Stimulated activated CD8-positive, alpha-beta memory T cell treated with anti-CD3 and anti-CD28 coated beads, Interleukin-12 subunit alpha, Interleukin-12 subunit beta, amount 100 ng/mL, for 24 hours (primary cell): Measurements from ENCODE around the gene PPP2R3B.
"Not testable (repeated sequence)": the region's sequence is repeated elsewhere in the genome, so short reads cannot be mapped to it uniquely, and the experiment has no call there.

Source experiments
- DNase-seq: peaks from one replicate; pipeline ENCODE4 v3.0.0-alpha.2; 2020; ENCODE audit errors: extremely low read depth

The PPP2R3B gene

GRCh38 chrX:305781-306613 is 80.7 kb downstream of the PPP2R3B start:
- not testable (repeated sequence) for DNase-seq

GRCh38 chrX:302975-303374 is 83.7 kb downstream of the PPP2R3B start:
- no peak for DNase-seq

- DNase-seq: no peak
These were observed 86.4 kb downstream of the PPP2R3B start for GRCh38 chrX:300334-300733.

GRCh38 chrX:298993-299392 is 87.7 kb downstream of the PPP2R3B start:
- DNase-seq: no peak

- no peak for DNase-seq
These were observed 91.6 kb downstream of the PPP2R3B start for GRCh38 chrX:295136-295535.

DNA sequence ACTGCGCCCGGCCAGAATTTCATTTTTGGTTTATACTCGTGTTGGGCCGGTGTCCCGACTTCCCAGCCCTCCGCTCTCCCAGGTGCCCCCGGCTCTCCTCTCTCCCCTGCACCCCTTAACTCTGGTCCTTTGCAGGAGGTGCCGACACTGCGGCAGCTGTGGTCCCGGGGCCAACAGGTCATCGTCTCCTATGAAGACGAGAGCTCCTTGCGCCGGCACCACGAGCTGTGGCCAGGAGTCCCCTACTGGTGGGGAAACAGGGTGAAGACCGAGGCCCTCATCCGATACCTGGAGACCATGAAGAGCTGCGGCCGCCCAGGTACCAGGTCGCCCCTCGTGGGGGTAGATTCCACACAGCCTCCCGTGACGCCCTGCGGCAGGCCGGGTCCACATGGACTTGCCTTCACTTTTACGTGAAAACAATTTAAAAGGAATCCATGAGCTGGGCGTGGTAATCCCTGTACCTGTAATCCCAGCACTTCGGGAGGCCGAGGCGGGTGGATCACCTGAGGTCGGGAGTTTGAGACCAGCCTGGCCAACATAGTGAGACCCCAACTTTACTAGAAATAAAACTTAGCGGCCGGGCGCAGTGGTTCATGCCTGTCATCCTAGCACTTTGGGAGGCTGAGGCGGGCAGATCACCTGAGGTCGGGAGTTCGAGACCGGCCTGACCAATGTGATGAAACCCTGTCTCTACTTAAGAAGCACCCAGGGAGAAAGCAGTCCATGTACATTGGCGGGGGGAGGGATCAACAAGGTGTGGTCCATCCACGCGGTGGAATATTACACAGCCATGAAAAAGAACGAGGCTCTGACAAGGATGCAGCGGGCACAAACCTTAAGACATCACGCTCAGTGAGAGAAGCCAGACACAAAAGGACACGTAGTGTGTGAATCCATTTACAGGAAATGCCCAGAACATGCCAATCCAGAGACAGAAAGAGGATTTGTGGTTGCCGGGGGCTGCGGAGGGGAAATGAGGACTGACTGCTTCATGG is 93.5 kb downstream of the PPP2R3B start:
- DNase-seq: no peak

DNA sequence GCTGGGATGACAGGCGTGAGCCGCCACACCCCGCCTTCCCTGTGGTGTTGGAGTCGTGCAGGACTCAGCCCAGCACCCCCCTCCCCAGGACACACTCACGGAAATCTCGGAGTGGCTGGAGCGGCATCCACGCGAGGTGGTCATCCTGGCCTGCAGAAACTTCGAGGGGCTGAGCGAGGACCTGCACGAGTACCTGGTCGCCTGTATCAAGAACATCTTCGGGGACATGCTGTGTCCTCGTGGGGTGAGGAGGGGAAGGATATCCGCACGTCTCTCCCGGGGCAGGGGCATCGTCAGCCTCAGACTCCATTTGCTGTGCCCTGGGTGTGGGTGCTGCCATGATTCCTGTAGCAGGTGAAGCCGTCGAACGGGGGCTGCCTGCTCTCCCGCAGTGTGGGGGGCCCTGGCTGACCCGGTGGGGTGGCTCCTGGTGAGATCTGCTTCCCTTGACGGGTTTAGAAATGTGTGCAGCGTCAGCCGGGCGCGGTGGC is 95.3 kb downstream of the PPP2R3B start:
- DNase-seq: no peak

DNA sequence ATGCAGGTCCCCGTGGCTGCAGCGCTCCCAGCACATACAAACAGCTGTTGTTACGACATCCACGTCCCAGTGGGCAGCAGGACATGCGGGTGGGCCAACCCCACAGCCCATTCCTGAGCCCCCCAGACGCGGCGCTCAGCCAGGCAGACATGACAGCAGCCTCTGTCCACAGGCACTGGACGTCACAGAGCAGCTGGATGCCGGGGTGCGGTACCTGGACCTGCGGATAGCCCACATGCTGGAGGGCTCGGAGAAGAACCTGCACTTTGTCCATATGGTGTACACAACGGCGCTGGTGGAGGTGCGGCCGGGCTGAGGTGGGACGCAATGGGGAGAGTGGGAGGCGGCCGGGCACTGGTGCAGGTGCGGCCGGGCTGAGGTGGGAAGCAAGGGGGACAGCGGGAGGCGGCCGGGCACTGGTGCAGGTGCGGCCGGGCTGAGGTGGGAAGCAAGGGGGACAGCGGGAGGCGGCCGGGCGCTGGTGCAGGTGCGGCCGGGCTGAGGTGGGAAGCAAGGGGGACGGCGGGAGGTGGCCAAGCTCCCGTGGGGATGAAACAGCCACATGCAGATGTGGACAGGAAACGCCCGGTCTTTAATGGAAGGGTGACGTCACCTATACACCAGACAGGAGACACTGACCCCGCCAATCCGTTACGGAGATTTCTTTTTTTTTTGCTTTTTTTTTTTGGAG is 96.1 kb downstream of the PPP2R3B start:
- no peak for DNase-seq

- DNase-seq: no peak
These were observed 98.1 kb downstream of the PPP2R3B start for GRCh38 chrX:288561-288991.

DNA sequence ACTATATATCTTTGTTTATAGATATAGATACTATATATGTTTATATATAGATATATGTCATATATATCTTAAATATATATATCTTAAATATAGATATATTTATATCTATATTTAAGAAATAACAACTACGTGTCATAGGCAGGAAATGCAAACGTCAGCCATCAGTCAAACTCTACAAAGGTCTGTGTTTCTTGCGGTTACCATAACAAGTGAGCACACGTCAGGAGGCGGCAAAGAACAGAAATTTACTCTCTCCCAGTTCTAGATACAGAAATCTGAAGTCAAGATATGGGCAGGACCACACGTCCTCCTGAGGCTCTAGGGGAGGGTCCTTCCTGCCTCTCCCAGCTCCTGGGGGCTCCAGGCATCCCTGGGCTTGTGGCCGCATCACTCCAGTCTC is 99.0 kb downstream of the PPP2R3B start:
- DNase-seq: no peak

- DNase-seq: no peak
These were observed 101.5 kb downstream of the PPP2R3B start for GRCh38 chrX:285076-285677.
